RPMI7951 (cell line): ENCODE measurements around the gene SH3TC1. TPM values are rescaled to one million over a fixed set of nuclear protein-coding genes. Genes with fewer than 3 reads are reported as not detected.

Experiments
- DNase-seq: peaks from one replicate; pipeline ENCODE4 v3.0.0-alpha.2; 2012; ENCODE audit warnings: low read depth
- total RNA-seq: library from RNA; depleted of rRNA; stranded (reverse); fragments of >200 nt; shearing (Covaris generic); gene quantifications from 2 replicates; pipeline ENCODE4 v1.2.3, GENCODE V29; 2014

Gene SH3TC1
- total RNA-seq, 1 experiment from 2014 or later = 6.6 TPM

- no peak for DNase-seq
Observed at GRCh38 chr4:8163436-8164193, 35.5 kb upstream of the SH3TC1 start.

- no peak for DNase-seq
Observed at GRCh38 chr4:8164194-8164565, 34.9 kb upstream of the SH3TC1 start.

GRCh38 chr4:8164687-8165086 is 34.4 kb upstream of the SH3TC1 start:
- DNase-seq = no peak

GRCh38 chr4:8165374-8165896 is 33.7 kb upstream of the SH3TC1 start:
- no peak for DNase-seq

GRCh38 chr4:8167291-8167690 is 31.8 kb upstream of the SH3TC1 start:
- no peak for DNase-seq

GRCh38 chr4:8167815-8168214 is 31.3 kb upstream of the SH3TC1 start:
- no peak for DNase-seq

GRCh38 chr4:8168232-8168631 is 30.9 kb upstream of the SH3TC1 start:
- no peak for DNase-seq

- no peak for DNase-seq
Observed at GRCh38 chr4:8168832-8169598, 30.1 kb upstream of the SH3TC1 start.

- no peak for DNase-seq
Observed at GRCh38 chr4:8169763-8170162, 29.3 kb upstream of the SH3TC1 start.

- DNase-seq = no peak
Observed at GRCh38 chr4:8170341-8170740, 28.7 kb upstream of the SH3TC1 start.

GRCh38 chr4:8171266-8171665 is 27.8 kb upstream of the SH3TC1 start:
- DNase-seq = no peak

- peak; percentile 40 for DNase-seq
Observed at GRCh38 chr4:8171984-8172924, 26.8 kb upstream of the SH3TC1 start.

GRCh38 chr4:8173492-8174242 is 25.4 kb upstream of the SH3TC1 start:
- DNase-seq = peak; percentile 26

GRCh38 chr4:8174970-8175369 is 24.1 kb upstream of the SH3TC1 start:
- DNase-seq = no peak

GRCh38 chr4:8175686-8176085 is 23.4 kb upstream of the SH3TC1 start:
- DNase-seq = no peak

GRCh38 chr4:8176547-8177399 is 22.3 kb upstream of the SH3TC1 start:
- peak; percentile 62 for DNase-seq

- no peak for DNase-seq
Observed at GRCh38 chr4:8177552-8177951, 21.5 kb upstream of the SH3TC1 start.

GRCh38 chr4:8177956-8178355 is 21.1 kb upstream of the SH3TC1 start:
- no peak for DNase-seq

GRCh38 chr4:8179074-8179473 is 20.0 kb upstream of the SH3TC1 start:
- DNase-seq = no peak

- no peak for DNase-seq
Observed at GRCh38 chr4:8179771-8180170, 19.3 kb upstream of the SH3TC1 start.
